DMS114 treated with DMSO at 0.1 percent for 48 hours (cell line): ENCODE data around the gene BTBD16.

Experiments used
- DNase-seq: peaks from one replicate; lab custom pipeline; 2025; ENCODE audit not compliant: unreplicated experiment; lab: John Stamatoyannopoulos, UW

The BTBD16 gene

DNA sequence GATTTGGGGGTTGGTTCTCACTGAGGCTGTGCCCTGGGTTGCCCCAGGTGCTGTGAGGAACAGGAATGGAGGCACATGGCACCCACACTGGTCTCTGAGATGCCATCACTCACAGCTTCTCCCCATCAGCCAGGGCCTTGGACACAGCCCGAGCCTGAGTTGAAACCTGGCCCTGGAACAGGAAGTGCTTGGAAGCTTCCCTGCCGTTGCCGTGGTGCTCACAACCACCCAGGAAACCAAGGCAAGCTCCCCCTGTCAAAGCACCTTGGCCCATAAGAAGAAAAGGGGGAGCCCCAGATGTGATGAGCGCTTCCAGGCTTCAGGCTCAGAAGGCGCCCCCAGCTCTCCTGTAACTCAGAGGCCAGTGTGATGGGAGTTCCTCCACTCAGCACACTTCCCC, at the start of gene BTBD16:
TSS of gene BTBD16 (plus strand) at position 221 of the 400 bp plus-strand sequence. CDS start 3,786 bp downstream, outside the sequence.
- DNase-seq = no peak

DNA sequence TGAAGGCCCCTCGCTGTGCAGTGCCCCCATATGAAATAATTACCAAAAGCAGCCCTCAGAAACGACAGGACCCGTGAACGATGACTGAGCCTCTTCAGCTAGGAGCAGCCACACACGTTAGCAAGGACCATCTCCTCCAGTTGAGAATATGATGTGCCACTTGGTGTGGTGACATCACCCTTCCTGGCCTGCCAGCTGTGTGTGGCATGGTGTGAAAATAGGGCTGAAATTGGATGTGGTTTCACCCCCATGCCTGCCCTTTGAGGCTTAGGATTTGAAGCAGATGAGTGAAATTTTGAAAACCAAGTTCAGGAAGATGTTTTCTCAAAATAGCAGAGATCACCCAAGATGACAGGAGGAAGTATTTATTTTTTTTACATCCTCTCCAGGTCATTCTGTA, 49.1 kb upstream of the BTBD16 start:
- DNase-seq = no peak

DNA sequence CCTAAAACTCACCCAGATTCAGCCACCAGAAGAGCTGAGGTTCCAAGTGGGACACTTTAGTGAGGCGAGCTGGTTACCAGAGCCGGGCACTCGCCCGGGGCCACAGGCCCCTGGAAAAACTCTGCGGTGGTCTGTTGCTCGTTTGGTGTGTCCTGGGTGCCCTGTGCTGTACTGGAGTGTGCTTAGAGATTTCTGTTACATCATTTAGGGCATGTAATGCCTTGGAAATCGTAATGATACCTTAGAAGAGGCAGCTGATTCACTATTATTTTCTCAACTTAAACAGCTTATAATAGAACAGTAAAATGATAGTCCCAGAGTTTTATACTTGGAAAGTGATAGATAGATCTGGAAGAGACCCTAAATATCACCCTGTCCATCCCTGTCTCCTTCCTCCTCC, 48.5 kb upstream of the BTBD16 start:
- no peak for DNase-seq

DNA sequence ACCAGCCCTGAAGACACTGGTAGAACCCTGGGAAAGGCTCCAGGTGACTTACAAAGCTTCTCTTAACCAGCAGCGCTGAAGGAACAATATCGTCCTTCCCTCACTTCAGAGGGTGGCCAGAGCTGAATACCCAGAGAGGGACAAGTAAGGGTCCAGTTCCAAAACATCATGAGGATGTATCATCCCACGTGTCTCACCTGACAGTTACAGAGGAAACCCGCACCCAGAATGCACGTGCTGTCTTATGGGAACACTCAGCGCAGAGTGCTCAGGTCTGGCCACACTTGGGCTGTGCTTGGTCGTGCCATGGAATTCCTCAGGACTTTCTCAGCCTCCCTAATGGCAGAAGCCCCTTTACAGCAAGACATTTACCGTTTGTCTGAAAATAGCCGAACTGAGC, 46.9 kb upstream of the BTBD16 start:
- DNase-seq = no peak

DNA sequence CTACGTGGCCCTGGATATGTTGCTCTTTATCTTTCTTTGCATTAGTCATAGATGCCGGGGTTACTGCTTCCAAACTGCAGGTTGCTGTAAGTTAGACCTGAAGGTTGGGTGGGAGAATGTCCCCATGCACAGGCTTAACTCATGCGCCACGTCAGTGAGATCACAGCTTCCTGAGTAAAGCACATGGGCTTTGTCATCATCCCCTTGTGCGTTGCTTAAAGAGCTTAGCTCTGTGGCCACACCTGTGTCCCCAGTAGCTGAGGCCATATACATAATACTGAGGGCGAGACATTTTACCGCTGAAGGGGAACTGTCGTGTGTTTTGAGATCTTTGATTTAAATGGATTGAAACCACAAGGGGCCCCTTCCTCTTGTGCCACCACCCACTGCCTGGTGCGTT, 45.8 kb upstream of the BTBD16 start:
- no peak for DNase-seq

DNA sequence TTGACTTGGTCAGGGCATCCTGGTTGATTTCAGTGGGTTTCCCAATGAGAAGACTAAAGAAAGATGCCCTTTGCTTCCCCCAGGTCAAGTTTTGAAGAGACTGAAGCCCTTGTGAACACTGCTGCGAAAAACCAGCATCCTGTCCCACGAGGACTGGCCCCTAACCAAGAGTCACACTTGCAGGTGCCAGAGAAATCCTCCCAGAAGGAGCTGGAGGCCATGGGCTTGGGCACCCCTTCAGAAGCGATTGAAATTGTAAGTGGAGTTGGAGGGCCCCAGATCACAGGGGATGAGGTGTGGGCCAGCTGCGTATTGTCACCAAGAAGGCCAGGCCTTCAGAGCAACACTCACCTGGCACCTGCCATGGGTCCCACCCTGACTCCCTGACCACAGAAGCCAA, 43.3 kb upstream of the BTBD16 start:
- no peak for DNase-seq

DNA sequence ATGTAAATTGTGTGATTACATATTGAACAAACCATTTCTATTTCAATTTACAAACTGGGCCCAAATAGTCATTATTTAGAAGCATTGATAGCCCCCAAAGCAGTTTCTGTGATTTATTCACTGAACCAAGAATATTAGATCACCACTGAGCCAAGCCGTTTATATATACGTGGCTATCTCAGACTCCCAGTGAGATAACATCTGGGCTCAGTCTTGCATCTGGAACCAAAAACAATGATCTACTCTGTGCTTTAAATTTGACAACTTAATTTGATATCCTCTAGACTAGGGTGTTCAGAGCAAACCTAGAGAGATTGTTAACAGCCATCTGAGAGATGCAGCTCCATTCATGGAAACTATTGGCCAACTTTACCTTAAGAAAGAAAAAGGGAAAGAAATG, 41.4 kb upstream of the BTBD16 start:
- no peak for DNase-seq

DNA sequence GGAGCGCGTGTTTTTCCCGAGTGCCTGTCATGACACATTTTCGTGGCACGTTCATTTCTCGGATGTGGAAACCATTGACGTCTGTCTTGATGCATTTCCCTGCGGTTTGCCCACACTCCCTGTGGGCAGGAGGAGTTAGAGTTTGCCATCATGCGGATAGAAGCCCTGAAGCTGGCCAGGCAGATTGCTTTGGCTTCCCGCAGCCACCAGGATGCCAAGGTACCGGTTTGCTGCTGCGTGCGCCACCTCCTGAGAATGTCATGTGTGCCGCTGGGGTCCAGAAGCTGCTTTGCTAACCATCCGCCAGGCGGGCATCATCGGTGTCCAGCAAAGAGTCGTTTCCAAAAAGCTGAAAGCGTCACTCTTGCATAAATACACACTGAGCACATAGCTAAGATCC, 40.9 kb upstream of the BTBD16 start:
- DNase-seq = no peak

DNA sequence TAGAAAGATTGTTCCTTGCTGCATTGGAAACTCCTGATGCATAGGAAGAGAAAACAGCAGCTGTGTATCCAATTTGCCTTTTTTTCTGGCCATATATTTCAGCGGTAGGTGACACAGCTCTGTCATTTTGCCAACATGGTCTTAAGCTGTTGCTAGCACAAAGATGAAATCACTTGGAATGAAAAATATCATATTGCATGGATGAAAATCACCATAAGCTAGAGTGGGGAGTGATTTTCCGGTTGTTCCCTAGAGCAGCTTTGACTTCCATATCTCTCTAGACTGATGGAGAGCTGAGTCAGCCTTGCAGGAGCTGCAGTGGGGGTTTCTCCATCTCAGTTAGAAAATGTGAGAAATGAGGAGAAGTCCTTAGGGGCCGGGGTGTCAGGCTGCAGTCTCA, 38.3 kb upstream of the BTBD16 start:
- DNase-seq = no peak

DNA sequence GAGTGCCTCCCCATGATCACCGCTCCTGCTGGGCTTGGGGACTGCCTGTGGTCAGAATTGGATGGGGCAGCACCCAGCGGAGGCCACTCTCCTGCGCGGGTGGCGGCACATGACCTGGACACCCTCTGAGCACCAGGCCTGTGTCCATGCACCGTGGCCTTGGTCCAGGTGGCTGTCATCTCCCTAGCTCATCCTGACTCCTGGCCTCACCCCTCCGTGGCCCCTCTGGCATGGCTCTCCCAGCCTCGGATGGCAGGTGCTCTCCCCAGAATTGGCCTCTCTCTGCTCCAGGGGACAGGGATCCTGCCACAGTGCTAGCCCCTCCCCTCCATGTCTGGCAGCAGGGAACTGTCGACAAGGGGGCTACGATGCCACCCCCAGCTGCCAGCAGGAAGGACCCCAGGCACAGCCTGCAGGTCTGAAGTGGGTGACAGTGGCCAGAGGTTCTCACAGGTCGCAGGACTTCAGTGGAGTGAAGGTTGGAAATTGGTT, 37.2 kb upstream of the BTBD16 start:
- DNase-seq = no peak

DNA sequence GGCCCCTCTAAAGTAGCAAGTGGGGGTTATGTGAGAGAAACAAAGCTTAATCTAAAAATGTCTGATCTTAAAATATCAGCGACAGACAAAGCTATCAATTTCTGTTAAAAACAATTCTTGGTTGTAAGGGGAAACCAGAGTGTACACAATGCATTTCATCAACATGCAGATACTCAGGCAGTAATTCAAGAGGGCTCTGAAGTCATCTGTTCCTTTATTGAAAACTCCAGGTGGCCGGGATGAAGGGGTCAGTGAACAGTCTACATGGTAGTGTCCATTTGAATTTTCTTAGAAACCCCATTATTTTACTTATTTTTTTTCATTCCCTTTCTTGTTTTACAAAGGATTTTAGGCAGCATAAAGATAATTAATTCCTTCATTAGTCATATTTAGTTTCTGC, 36.7 kb upstream of the BTBD16 start:
- DNase-seq = no peak

DNA sequence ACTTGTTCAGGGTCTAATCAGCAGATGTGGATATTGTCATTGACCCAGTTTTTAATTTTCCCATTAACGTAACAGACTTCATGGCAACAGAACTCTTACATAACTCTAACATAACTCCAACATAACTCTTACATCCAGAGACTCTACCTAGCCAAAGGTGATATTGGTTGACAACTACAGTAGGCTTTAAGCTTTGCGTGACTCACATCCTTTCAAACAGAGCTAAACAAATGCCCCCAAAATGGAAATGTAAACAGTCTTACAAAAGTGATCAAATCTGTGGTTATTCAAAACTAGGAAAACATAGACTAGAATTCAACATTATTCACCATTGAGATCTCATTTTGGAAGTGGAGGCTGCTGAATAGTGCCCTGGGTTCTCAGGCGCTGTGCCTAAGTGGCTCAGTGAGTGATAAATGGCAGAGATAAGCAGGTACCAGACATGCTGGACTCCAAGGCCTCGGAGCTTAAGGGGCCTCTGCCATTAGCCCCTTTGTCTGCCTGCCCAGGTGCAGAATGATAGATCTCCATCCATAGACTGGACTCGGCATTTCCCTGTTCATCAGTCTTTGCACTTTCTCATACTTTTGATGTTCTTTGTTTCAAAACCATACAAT, 34.3 kb upstream of the BTBD16 start:
- no peak for DNase-seq

DNA sequence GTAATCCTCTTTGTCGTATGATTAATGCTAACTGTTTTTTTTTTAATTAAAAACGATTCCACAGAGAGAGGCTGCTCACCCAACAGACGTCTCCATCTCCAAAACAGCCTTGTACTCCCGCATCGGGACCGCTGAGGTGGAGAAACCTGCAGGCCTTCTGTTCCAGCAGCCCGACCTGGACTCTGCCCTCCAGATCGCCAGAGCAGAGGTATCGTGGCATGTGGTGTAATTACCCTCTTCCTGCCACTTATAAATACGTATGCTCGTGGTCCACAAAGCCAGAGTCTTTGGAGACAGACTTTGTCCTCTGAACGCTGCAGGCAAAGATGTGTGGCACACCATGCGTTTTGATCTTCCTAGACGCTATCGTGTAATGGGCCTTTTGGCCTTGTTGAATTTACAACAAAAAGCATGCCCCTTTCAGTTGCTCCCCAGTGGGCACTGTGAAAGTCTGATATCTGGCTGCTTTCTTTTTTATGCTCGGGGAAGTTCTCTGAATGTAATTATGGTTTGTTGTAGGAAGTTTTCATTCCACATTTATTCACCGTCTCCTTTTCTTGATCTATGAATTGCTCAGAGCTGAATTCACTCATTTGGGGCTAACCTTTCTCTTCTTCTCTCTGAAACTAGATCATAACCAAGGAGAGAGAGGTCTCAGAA, 33.6 kb upstream of the BTBD16 start:
- no peak for DNase-seq

DNA sequence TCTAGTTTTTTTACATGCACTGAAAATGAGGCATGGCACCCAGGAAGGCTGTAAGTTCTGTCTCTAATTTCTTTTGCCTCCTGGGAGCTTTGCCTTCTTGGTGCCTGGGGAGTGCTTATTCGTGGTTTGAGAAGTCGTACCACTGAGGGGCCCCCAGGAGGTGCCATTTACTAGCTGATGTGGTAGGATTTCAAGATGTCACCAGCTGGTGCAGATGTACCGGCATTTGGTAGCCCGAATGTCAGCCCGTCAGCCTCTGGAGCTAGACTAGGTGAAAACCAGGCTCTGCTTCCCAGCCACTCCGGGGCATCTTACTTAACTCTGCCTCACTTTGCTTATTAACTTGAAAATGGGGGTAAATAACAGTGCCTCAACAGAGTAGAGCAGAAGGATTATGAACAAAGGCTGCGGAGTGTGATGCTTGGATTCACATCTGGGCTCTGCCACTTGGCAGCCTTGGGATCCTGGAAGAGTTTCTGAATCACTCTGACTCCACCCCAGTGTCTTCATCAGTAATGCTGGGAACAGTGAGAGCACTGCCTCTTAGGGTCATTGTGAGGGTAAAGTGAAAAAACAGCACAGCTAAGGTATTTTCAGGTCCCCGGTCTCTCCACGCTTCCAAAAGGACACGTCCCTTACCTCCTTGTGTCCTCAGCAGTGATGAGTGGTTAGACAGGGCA, 31.4 kb upstream of the BTBD16 start:
- DNase-seq = no peak

DNA sequence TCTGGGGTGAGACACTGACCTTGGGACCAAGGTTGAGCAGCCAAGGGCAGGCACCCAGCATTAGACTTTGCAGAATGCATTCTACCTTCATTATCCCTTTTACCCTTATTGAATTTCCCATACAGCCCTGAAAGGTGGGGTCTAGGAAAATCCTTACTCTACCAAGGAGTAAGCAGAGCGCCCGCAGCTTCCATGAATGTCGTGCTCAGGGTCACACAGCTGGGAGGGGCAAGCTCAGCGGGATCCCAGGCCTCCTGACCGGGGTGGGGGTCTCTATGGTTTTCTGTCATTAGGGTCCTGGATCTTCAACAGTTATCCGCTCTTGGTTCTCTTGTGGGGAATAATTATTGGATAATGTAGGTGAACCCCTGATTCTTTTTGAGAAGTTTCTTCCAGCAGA, 30.7 kb upstream of the BTBD16 start:
- DNase-seq = no peak

DNA sequence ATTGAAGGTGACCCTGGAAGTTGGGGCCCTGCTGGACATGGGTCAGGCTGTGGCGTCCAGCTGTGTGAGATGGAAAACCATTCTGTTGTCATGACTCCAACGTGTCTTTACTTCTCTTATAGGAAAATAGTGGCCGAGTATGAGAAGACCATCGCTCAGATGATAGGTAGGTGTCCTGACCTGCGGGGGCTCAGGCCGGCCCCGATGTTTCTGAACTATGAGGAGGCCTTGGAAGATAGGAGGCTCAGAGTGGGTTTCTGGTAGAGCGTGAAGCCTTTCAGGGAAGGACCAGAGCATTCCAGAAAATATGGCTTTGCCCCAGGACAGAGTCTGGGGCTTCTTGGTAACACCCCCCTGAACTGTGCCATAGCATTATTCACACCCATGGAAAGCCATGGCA, 29.3 kb upstream of the BTBD16 start:
- no peak for DNase-seq

DNA sequence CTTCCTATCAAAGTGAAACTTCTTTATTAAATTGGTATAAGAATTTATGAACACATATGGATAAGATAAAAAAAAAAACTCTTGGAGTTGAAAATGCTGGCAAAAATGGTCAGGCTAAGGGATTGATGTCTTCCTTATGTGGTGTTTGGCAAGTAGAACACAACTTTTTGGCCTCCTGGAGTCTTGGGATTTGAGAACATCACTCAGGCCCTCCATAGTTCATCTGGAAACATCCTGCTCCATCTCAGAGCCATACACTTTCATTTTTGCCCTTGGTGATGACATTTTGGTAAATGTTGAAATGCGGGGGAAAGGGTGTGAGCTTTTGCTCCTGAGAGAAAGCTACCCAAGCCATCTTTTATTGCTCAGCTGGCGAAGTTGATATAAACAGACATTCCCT, 27.5 kb upstream of the BTBD16 start:
- DNase-seq = no peak

DNA sequence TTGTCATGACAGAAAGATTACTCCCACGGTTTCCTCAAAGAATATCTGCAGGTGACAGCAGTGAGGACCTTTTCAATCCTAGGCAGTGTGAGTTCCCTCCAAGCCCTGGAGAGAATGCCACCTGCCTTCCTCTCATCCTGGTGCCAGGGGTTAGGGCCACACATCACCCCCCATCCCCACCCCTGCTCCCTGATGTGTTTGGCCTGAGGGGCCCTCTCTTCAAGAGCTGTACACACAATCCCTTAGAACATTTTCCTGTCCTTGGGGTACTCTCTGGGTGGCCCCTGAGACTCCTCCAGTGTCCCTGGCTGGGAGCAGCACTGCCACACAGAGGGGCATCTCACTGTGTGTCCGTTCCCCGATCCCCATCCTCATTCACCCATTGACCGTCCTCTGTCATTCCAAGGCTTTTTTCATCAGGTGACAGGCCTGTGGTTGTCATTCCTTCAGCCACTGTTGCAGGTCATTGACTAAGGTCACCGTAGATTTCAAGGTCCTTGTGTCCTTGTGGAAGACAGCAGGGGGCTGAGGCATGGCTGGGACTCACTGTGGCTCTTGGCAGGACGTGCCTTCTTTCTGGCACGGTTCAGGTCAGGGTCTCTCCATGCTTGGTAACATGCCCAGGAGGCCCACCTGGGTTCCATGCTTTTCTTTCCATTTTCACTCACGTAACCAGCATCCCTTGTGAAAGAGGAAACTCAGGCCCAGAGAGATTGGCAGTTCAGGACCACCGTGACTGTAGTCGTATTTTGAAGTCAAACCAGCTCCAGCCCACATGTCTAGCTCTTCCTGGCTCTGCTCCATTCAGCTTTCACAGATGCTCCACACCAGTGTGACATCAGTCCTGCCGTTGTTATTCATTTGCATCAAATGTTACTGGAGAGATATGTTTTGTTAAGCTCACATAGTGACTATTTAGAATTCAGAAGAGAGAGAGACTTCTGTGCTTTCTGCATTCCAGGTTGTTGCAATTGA, 26.8 kb upstream of the BTBD16 start:
- no peak for DNase-seq

DNA sequence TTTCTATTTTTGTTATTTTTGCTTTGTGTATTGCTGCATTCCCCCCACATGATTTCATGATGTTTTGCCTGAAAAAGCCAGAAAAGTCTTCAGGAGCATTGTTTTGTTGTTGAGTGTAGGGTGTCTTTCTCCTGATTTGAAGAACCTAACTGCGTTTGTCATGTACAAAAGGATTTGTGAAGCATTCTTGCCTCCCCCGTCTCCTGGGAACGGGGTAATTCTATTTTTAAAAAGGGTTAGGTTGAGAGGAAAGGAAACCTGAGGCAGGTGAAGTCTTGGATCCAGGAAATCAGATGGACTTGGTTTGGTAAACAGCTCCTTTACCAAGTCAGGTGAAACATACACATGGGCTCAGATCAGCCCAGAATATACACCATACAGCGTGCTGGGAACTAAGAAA, 26.0 kb upstream of the BTBD16 start:
- DNase-seq = no peak

DNA sequence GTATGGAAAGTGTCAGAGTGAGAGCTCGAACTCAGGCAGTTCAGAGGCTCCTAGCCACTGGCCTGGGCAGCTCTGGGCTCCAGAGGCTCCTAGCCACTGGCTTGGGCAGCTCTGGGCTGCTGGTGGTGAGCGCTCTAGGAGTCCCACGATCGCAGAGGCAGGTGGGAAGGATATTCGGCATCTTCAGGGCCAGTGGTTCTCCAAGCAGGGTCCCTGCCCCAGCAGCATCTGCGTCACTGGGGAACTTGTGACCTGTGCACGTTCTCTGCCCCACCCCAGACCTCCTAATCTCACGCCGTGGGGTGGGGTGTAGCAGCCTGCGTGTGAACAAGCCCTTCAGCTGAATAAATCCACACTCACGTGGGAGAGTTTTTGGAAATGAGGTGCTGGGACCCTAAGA, 25.2 kb upstream of the BTBD16 start:
- no peak for DNase-seq

DNA sequence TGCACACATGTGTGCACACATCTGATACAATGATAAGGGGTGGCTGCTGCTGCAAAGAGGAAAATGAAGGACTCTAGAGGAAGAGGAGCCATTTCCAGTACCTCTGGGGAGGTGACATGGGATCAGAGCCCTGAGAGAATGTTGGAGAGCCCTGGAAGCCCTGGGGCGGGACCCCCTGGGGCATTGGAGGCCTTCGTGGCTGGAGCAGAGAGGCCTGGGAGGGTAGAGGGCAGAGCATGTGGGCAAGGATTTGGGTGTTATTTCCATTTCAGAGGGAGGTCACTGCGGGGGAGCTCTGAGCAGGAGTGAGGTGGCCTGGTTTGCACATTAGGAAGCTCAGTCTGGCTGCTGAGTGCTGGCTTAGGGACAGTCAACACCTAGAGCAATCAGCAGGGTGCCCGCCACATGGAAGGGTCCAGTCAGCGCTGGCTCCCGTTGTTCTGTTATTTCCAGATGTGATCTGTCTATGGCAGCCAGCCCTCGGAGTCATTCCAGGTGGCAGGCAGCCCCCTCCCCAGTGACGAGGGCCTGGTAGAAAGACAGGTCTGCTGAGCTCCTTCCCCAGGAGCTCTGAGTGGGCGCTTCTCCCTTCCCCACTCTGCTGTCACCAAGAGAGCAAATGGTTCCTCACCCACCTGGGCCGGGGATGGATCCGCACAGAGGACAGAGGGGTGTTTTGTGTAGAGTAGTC, 24.1 kb upstream of the BTBD16 start:
- no peak for DNase-seq
